PFSK-1 (cell line): Measurements from ENCODE around the gene BRIP1.

Source experiments
- POLR2AphosphoS5 ChIP-seq: IDR thresholded peaks from 2 replicates; pipeline ENCODE4 v1.6.1; 2012; ENCODE audit warnings: low read depth, mild to moderate bottlenecking, control low read depth, low read length, moderate library complexity
- REST ChIP-seq, 2 experiments: IDR thresholded peaks; 2 replicates each; pipeline versions ENCODE4 v1.6.1 to v1.8.0; 2011 to 2012; ENCODE audit warnings: low read depth in 2 of 2, low read length in 2 of 2, control low read depth in 1 of 2, inconsistent platforms in 1 of 2, mild to moderate bottlenecking in 1 of 2, moderate library complexity in 1 of 2; ENCODE audit not compliant: insufficient read depth in 1 of 2
- TAF1 ChIP-seq: IDR thresholded peaks from 2 replicates; pipeline ENCODE4 v1.6.1; 2012; ENCODE audit warnings: low read length, control low read depth, borderline replicate concordance; ENCODE audit not compliant: insufficient read depth

DNA sequence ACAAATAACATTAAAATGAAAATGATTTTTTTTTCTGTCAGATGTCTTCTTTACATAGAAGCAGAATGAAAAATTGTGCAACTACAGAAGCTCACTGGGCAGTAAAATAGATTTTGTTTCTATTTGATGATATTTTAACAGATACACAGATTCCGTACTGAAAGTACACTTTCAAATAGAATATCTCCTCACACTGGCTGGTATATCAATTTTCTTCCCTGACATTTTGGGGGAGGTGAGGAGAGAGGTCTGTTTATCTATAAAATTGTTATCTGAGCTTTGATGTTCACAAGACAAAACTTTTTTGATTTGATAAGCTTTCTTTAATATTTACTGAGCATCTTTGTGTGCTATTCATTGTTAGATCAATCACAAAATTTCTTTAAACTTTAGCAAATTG is 148.0 kb downstream of the BRIP1 start:
- TF ChIP-seq POLR2AphosphoS5 (no peak), REST (IDR thresholded peaks at IDR 0.05; ENCODE audit: insufficient read depth in 1 of 2, low read depth in 2 of 2, low read length in 2 of 2) (no peak), TAF1 (no peak)
